GM12872 (cell line): ENCODE measurements around the gene ERICH4.

Experiments
- TF ChIP-seq, protein P1 (sequence below): IDR thresholded peaks from 3 replicates; pipeline ENCODE4 v1.5.1; 2011; ENCODE audit warnings: low read depth, mild to moderate bottlenecking, low read length, moderate library complexity; ENCODE audit not compliant: insufficient read depth

Gene ERICH4

GRCh38 chr19:41401483-41401882, 41.5 kb upstream of the ERICH4 start:
- TF ChIP-seq, protein P1, sequence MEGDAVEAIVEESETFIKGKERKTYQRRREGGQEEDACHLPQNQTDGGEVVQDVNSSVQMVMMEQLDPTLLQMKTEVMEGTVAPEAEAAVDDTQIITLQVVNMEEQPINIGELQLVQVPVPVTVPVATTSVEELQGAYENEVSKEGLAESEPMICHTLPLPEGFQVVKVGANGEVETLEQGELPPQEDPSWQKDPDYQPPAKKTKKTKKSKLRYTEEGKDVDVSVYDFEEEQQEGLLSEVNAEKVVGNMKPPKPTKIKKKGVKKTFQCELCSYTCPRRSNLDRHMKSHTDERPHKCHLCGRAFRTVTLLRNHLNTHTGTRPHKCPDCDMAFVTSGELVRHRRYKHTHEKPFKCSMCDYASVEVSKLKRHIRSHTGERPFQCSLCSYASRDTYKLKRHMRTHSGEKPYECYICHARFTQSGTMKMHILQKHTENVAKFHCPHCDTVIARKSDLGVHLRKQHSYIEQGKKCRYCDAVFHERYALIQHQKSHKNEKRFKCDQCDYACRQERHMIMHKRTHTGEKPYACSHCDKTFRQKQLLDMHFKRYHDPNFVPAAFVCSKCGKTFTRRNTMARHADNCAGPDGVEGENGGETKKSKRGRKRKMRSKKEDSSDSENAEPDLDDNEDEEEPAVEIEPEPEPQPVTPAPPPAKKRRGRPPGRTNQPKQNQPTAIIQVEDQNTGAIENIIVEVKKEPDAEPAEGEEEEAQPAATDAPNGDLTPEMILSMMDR: no peak

DNA sequence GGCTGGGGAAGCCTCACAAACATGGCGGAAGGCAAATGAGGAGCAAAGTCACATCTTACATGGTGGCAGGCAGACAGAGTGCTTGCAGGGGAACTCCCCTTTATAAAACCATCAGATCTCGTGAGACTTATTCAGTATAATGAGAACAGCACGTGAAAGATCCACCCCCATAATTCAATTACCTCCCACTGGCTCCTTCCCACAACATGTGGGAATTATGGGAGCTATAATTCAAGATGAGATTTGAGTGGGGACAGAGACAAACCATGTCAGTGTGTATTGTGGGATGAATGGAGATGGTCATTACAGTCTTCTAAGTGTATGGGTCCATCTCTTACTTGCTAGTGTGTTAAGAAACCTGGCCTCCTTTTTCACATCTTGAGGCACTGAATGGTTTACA, 40.9 kb upstream of the ERICH4 start:
- TF ChIP-seq, protein P1: no peak

- TF ChIP-seq, protein P1: no peak
Observed at GRCh38 chr19:41403181-41403970, 39.6 kb upstream of the ERICH4 start.

DNA sequence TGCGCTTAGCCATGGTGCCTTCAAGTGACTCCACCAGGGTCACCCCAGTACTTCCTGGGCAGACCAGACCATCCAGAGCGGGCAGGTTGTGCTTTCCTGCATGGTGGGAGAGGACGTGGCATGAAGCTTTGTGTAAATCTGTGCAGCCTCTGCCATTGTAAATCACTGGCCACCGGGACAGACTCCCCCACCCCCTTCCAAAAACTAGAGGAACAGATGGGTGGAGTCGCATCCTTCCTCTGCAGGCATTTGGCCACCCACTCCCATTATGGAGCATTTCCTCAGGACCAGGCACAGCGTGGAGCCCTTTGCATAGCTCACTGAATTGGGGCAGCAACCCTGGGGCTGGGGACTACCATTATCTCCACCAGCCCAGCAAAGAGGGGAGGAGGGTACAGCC, 37.2 kb upstream of the ERICH4 start:
- TF ChIP-seq, protein P1: no peak

GRCh38 chr19:41407271-41407670, 35.7 kb upstream of the ERICH4 start:
- TF ChIP-seq, protein P1: no peak

GRCh38 chr19:41408256-41408655, 34.7 kb upstream of the ERICH4 start:
- TF ChIP-seq, protein P1: no peak

GRCh38 chr19:41409288-41409687, 33.7 kb upstream of the ERICH4 start:
- TF ChIP-seq, protein P1: no peak
